GM18505 (cell line): Measurements from ENCODE around the gene TMEM222.
"Not testable (repeated sequence)": the region's sequence is repeated elsewhere in the genome, so short reads cannot be mapped to it uniquely, and the experiment has no call there.

Experiments used
- ATAC-seq: cut with Tn5 transposase; IDR thresholded peaks from one replicate; pipeline ENCODE4 v1.9.1; 2021; ENCODE audit not compliant: unreplicated experiment
- POLR2A ChIP-seq: IDR thresholded peaks from 4 replicates; pipeline ENCODE4 v1.6.1; 2011; ENCODE audit warnings: borderline replicate concordance; ENCODE audit not compliant: insufficient read depth, insufficient read length; ENCODE audit errors: extremely low read depth

Gene TMEM222

DNA sequence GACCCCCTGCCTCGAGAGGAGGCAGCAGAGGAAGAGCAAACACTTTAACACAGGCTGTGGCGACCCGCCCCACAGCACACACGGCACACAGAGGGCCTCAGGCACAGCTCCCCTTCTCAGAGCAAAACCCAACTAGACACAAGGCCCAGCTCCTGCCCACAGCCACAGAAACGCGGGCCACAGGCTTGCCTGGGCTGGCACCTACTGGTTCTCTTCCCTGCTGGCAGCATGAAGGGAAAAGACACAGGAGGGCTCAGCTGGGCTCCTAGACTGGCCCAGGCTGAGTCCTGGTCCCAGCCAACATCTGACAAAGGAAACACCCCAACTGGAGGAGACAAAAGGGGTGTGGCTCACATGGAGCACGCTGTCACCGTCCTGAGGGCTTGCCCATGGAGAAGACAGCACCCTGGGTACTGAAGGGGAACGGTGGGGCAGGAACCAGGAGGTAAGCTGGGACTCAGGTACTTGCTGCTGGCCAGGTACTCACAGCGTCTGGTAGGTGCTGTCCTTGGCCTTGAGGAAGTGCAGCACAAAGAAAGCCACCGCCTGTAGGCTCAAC, 57.7 kb downstream of the TMEM222 start:
- no peak for ATAC-seq
- TF ChIP-seq POLR2A, result no peak

GRCh38 chr1:27380224-27380623, 58.3 kb downstream of the TMEM222 start:
- no peak for TF ChIP-seq POLR2A
- ATAC-seq, result no peak

GRCh38 chr1:27380766-27381733, 59.1 kb downstream of the TMEM222 start:
- no peak for ATAC-seq
- no peak for TF ChIP-seq POLR2A

DNA sequence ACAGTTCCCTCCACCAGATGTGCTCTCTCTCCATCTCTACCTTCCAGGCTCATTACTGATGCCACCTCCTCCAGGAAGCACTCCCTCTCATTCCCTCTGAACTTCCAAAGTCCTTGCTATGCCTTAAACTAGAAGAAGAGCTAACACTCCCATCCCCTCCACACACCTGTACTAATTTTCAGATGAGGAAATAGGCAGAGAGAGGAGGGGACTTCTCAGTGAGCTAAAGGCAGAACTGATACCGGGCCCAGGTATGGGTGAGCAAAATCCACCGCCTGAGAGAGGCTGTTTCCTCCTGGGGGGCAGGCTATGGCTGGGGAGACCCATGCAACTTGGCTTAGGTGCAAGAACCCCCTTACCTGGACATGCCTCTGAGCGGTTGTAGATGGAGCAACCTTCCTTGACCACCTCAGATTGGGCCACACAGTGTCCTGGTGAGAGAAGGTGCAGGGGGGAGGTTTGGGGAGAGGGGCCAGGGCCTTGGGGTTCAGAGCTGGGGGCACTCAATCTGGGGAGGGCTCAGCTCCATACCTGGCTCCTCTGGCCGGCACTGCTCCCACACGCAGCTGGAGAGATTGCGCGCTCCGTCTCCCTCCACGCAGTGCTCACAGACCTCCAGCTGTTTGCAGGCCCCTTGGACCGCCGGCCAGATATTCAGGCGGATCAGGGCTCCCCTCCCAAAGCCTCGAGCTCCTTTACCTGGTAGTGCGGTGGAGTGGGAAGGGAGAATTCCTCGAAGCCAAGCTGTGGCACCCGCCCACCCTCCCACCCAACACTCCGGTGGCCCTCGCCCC, 60.2 kb downstream of the TMEM222 start:
- no peak for ATAC-seq
- TF ChIP-seq POLR2A, result no peak

- ATAC-seq, result no peak
- no peak for TF ChIP-seq POLR2A
These were observed 61.2 kb downstream of the TMEM222 start, which contains the start of gene CD164L2 for GRCh38 chr1:27383039-27383605. CD164L2 (minus strand) TSS chr1:27383333; CDS start chr1:27383239, 94 bp downstream.

GRCh38 chr1:27383661-27384060, 61.7 kb downstream of the TMEM222 start:
- TF ChIP-seq POLR2A, result no peak

GRCh38 chr1:27384797-27385196, 62.8 kb downstream of the TMEM222 start:
- not testable (repeated sequence) for ATAC-seq

More at GRCh38 chr1:27383661-27384060, 61.7 kb downstream of the TMEM222 start:
- ATAC-seq, result no peak
